DOHH2 (cell line): ENCODE data around the gene ZBTB7A.

Source experiments
- EZH2phosphoT487 ChIP-seq: fragments of 200-600 bp; sonication (generic); IDR thresholded peaks from 2 replicates; pipeline ENCODE4 v1.6.1; 2017; ENCODE audit warnings: borderline replicate concordance, mild to moderate bottlenecking, antibody characterized with exemption, low read length, moderate library complexity, mixed read lengths
- TF ChIP-seq, protein P1 (sequence below): fragments of 200-600 bp; sonication (generic); IDR thresholded peaks from one replicate; pipeline ENCODE4 v1.5.1; 2014; ENCODE audit warnings: antibody characterized with exemption, mild to moderate bottlenecking, low read depth, low read length; ENCODE audit not compliant: poor library complexity, severe bottlenecking

DNA sequence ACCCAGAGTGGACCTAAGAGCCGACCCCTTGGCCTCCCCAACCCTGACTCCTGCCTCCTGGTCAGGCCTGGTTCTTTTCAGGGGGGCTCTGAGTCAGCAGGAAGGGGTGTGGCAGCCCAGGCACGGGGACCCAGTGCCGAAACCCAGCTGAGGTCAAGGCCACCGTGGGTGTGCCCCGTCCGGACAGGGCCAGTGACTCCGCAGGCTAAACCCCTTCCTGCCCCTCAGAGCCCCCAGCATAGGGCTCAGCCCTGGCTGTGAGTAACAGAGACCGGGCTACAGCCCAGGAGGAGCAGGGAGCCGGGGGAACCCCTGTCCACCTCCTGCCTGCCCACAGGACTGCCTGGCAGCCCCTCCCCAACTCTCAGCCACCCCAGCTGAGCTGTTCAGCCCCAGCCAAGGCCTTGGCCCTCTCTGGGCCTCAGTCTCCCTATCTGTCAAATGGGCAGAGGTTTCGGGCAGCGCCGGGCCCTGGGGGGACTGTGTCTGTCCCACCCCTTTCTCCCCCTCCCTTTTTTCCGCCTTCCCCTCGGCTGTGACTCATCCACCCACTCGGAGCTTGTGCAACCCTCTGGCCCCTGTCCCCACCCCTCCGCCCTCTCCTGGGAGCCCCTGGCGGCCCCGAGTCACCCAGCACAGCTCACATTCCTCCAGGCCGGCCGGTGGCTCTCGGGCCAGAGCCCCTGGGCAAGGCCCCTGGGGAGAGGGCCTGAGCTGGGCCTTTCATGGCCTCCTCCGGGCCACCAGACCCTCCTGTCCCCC, 8.6 kb downstream of the ZBTB7A start:
- TF ChIP-seq, protein P1, sequence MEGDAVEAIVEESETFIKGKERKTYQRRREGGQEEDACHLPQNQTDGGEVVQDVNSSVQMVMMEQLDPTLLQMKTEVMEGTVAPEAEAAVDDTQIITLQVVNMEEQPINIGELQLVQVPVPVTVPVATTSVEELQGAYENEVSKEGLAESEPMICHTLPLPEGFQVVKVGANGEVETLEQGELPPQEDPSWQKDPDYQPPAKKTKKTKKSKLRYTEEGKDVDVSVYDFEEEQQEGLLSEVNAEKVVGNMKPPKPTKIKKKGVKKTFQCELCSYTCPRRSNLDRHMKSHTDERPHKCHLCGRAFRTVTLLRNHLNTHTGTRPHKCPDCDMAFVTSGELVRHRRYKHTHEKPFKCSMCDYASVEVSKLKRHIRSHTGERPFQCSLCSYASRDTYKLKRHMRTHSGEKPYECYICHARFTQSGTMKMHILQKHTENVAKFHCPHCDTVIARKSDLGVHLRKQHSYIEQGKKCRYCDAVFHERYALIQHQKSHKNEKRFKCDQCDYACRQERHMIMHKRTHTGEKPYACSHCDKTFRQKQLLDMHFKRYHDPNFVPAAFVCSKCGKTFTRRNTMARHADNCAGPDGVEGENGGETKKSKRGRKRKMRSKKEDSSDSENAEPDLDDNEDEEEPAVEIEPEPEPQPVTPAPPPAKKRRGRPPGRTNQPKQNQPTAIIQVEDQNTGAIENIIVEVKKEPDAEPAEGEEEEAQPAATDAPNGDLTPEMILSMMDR, result no peak
- no peak for TF ChIP-seq EZH2phosphoT487
